Ovary (tissue), 3 donors: ENCODE data around the gene DAPP1.

Source experiments
- CTCF ChIP-seq, 3 donors: fragments of 450-650 bp in 2 of 3; fragments of 200-600 bp in 1 of 3; IDR thresholded peaks; one replicate each; pipeline versions ENCODE4 v1.5.1 to v1.8.0; 2016 to 2022; ENCODE audit warnings: antibody characterized with exemption in 3 of 3, mild to moderate bottlenecking in 1 of 3
- POLR2A ChIP-seq: fragments of 450-650 bp; IDR thresholded peaks from one replicate; pipeline ENCODE4 v1.6.1; 2017; ENCODE audit warnings: antibody characterized with exemption, mild to moderate bottlenecking, moderate library complexity
- donor health status: DM: no; HTN: no; CAD: no.

GRCh38 chr4:99834569-99834968, 17.9 kb downstream of the DAPP1 start:
- no peak for TF ChIP-seq CTCF (IDR thresholded peaks at IDR 0.05)
- no peak for TF ChIP-seq POLR2A
